ENCODE results near the gene KRTAP5-8. TPM values are rescaled to one million over a fixed set of nuclear protein-coding genes. Genes with fewer than 3 reads are reported as not detected.

KRTAP5-8 gene
- total and polyA plus RNA-seq, 2 experiments from 2014 or later = not detected

DNA sequence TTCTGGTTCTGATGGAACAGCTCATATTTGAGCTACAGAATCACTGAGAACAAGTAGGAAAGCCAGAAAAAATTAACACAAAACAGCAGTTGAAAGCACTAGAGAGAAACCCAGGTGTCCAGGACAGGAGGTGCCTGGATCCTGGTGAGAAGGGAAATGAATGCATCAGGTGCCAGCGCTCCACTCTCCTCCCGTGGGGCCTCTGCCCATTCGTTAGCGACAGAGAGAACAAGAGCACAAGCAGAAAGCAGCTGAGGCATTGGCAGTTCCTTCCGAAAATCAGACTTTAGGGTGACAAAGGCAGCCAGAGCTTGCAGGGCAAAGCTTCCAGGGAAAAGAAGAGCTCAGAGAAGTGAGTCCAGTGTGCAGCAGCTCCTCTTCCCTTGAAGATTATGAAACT lies 30.7 kb upstream of the KRTAP5-8 start:
- H3K27me3 ChIP-seq (ENCODE audit: insufficient read depth) = no peaks in the 10 kb centered on the region
- peaks cover 17% of the 10 kb centered on the region for H3K4me1 Mint-ChIP-seq
- H3K27ac Mint-ChIP-seq = no peak overlapping the region
- DNase-seq (ENCODE audit: low spot score) (no peak), ATAC-seq (no peak)
- H2AFZ ChIP-seq = no peak overlapping the region
- no peaks in the 10 kb centered on the region for H3K79me2 ChIP-seq (replicated peaks; ENCODE audit: insufficient read depth)
- no peaks in the 10 kb centered on the region for H3K9me2 ChIP-seq (ENCODE audit: insufficient read depth)
- peaks cover 8% of the 10 kb centered on the region; the same call in 1 of the 2 replicates for H3K4me1 ChIP-seq (ENCODE audit: insufficient read depth)
- peaks cover 18% of the 10 kb centered on the region for H3K27me3 Mint-ChIP-seq (ENCODE audit: insufficient read depth, low read depth, poor library complexity)
- H3K4me2 ChIP-seq = no peak overlapping the region
- no peak overlapping the region for H3K4me3 Mint-ChIP-seq
- no peaks in the 10 kb centered on the region for H3F3A ChIP-seq (replicated peaks; ENCODE audit: low read depth)
- H3K27ac ChIP-seq (ENCODE audit: low read depth) = no peak overlapping the region
- H3K4me3 ChIP-seq = no peak overlapping the region
- peaks cover 64% of the 10 kb centered on the region for H3K9me3 Mint-ChIP-seq
- TF ChIP-seq, protein P1, sequence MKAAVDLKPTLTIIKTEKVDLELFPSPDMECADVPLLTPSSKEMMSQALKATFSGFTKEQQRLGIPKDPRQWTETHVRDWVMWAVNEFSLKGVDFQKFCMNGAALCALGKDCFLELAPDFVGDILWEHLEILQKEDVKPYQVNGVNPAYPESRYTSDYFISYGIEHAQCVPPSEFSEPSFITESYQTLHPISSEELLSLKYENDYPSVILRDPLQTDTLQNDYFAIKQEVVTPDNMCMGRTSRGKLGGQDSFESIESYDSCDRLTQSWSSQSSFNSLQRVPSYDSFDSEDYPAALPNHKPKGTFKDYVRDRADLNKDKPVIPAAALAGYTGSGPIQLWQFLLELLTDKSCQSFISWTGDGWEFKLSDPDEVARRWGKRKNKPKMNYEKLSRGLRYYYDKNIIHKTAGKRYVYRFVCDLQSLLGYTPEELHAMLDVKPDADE (IDR thresholded peaks at IDR 0.05) = no peak
- TF ChIP-seq STAT1 (IDR thresholded peaks at IDR 0.05; ENCODE audit: unreplicated experiment) = no peak
- no peak for TF ChIP-seq EZH2phosphoT487 (IDR thresholded peaks at IDR 0.05; ENCODE audit: unreplicated experiment)
- TF ChIP-seq ZNF331 (CRISPR knock-in tag; IDR thresholded peaks at IDR 0.05; ENCODE audit: low read depth) = no peak
- TF ChIP-seq, protein P2, sequence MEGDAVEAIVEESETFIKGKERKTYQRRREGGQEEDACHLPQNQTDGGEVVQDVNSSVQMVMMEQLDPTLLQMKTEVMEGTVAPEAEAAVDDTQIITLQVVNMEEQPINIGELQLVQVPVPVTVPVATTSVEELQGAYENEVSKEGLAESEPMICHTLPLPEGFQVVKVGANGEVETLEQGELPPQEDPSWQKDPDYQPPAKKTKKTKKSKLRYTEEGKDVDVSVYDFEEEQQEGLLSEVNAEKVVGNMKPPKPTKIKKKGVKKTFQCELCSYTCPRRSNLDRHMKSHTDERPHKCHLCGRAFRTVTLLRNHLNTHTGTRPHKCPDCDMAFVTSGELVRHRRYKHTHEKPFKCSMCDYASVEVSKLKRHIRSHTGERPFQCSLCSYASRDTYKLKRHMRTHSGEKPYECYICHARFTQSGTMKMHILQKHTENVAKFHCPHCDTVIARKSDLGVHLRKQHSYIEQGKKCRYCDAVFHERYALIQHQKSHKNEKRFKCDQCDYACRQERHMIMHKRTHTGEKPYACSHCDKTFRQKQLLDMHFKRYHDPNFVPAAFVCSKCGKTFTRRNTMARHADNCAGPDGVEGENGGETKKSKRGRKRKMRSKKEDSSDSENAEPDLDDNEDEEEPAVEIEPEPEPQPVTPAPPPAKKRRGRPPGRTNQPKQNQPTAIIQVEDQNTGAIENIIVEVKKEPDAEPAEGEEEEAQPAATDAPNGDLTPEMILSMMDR (conservative IDR thresholded peaks at IDR 0.05; ENCODE audit: low read depth in 2 of 2) = no peak
- no peak for TF ChIP-seq CREB1 (CRISPR knock-in tag; IDR thresholded peaks at IDR 0.05; ENCODE audit: low read depth)
- TF ChIP-seq ZNF114 (CRISPR knock-in tag; IDR thresholded peaks at IDR 0.05) = no peak
- TF ChIP-seq, protein P3, sequence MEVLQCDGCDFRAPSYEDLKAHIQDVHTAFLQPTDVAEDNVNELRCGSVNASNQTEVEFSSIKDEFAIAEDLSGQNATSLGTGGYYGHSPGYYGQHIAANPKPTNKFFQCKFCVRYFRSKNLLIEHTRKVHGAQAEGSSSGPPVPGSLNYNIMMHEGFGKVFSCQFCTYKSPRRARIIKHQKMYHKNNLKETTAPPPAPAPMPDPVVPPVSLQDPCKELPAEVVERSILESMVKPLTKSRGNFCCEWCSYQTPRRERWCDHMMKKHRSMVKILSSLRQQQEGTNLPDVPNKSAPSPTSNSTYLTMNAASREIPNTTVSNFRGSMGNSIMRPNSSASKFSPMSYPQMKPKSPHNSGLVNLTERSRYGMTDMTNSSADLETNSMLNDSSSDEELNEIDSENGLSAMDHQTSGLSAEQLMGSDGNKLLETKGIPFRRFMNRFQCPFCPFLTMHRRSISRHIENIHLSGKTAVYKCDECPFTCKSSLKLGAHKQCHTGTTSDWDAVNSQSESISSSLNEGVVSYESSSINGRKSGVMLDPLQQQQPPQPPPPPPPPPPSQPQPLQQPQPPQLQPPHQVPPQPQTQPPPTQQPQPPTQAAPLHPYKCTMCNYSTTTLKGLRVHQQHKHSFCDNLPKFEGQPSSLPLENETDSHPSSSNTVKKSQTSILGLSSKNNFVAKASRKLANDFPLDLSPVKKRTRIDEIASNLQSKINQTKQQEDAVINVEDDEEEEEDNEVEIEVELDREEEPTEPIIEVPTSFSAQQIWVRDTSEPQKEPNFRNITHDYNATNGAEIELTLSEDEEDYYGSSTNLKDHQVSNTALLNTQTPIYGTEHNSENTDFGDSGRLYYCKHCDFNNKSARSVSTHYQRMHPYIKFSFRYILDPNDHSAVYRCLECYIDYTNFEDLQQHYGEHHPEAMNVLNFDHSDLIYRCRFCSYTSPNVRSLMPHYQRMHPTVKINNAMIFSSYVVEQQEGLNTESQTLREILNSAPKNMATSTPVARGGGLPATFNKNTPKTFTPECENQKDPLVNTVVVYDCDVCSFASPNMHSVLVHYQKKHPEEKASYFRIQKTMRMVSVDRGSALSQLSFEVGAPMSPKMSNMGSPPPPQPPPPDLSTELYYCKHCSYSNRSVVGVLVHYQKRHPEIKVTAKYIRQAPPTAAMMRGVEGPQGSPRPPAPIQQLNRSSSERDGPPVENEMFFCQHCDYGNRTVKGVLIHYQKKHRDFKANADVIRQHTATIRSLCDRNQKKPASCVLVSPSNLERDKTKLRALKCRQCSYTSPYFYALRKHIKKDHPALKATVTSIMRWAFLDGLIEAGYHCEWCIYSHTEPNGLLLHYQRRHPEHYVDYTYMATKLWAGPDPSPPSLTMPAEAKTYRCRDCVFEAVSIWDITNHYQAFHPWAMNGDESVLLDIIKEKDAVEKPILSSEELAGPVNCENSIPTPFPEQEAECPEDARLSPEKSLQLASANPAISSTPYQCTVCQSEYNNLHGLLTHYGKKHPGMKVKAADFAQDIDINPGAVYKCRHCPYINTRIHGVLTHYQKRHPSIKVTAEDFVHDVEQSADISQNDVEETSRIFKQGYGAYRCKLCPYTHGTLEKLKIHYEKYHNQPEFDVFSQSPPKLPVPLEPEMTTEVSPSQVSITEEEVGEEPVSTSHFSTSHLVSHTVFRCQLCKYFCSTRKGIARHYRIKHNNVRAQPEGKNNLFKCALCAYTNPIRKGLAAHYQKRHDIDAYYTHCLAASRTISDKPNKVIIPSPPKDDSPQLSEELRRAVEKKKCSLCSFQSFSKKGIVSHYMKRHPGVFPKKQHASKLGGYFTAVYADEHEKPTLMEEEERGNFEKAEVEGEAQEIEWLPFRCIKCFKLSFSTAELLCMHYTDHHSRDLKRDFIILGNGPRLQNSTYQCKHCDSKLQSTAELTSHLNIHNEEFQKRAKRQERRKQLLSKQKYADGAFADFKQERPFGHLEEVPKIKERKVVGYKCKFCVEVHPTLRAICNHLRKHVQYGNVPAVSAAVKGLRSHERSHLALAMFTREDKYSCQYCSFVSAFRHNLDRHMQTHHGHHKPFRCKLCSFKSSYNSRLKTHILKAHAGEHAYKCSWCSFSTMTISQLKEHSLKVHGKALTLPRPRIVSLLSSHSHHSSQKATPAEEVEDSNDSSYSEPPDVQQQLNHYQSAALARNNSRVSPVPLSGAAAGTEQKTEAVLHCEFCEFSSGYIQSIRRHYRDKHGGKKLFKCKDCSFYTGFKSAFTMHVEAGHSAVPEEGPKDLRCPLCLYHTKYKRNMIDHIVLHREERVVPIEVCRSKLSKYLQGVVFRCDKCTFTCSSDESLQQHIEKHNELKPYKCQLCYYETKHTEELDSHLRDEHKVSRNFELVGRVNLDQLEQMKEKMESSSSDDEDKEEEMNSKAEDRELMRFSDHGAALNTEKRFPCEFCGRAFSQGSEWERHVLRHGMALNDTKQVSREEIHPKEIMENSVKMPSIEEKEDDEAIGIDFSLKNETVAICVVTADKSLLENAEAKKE (CRISPR knock-in tag; IDR thresholded peaks at IDR 0.05) = no peak
- no peak for TF ChIP-seq EZH2 (IDR thresholded peaks at IDR 0.05; ENCODE audit: low read depth, unreplicated experiment)
- no peak for TF ChIP-seq POLR2AphosphoS5 (IDR thresholded peaks at IDR 0.05; ENCODE audit: low read depth)
- TF ChIP-seq, protein P4, sequence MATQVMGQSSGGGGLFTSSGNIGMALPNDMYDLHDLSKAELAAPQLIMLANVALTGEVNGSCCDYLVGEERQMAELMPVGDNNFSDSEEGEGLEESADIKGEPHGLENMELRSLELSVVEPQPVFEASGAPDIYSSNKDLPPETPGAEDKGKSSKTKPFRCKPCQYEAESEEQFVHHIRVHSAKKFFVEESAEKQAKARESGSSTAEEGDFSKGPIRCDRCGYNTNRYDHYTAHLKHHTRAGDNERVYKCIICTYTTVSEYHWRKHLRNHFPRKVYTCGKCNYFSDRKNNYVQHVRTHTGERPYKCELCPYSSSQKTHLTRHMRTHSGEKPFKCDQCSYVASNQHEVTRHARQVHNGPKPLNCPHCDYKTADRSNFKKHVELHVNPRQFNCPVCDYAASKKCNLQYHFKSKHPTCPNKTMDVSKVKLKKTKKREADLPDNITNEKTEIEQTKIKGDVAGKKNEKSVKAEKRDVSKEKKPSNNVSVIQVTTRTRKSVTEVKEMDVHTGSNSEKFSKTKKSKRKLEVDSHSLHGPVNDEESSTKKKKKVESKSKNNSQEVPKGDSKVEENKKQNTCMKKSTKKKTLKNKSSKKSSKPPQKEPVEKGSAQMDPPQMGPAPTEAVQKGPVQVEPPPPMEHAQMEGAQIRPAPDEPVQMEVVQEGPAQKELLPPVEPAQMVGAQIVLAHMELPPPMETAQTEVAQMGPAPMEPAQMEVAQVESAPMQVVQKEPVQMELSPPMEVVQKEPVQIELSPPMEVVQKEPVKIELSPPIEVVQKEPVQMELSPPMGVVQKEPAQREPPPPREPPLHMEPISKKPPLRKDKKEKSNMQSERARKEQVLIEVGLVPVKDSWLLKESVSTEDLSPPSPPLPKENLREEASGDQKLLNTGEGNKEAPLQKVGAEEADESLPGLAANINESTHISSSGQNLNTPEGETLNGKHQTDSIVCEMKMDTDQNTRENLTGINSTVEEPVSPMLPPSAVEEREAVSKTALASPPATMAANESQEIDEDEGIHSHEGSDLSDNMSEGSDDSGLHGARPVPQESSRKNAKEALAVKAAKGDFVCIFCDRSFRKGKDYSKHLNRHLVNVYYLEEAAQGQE (IDR thresholded peaks at IDR 0.05; ENCODE audit: unreplicated experiment) = no peak
- no peak for TF ChIP-seq JUNB (IDR thresholded peaks at IDR 0.05; ENCODE audit: unreplicated experiment)
- TF ChIP-seq NANOG (IDR thresholded peaks at IDR 0.05; ENCODE audit: borderline replicate concordance) = no peak
- no peaks in the 10 kb centered on the region for H4K20me1 ChIP-seq (replicated peaks; ENCODE audit: insufficient read depth)
- no peaks in the 10 kb centered on the region for H3K36me3 ChIP-seq (ENCODE audit: insufficient read depth)
- peaks cover 53% of the 10 kb centered on the region for H3K36me3 Mint-ChIP-seq (ENCODE audit: low read depth)
